Suppressor macrophage treated with lipopolysaccharide for 4 hours (primary cell): ENCODE data around the gene MAN1A2.

ENCODE experiments used
- DNase-seq: peaks from one replicate; pipeline ENCODE4 v3.0.0-alpha.2; 2020

Gene MAN1A2

GRCh38 chr1:117362986-117363385 lies 4.3 kb upstream of the MAN1A2 start:
- DNase-seq = no peak

- DNase-seq = peak; percentile 40
Measured at GRCh38 chr1:117363571-117364048, 3.6 kb upstream of the MAN1A2 start.

DNA sequence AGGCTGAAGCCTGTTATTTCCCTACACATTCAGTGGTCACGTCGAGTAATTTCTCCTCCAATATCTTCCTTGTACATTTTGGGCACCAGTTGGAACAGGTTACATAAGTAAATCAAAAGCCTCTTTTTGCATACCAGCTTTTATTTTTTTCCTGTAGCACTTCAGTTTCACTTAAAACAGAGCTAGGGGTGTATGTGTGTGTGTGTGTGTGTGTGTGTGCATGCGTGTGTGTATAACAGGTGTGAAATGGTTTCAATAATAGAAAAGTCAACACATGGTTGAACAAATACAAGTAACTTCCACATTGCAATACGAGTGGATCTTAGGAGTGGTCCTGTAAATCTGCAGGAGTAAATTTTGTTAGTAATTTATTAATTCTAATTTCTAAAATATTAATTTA lies 3.0 kb upstream of the MAN1A2 start:
- DNase-seq = no peak

DNA sequence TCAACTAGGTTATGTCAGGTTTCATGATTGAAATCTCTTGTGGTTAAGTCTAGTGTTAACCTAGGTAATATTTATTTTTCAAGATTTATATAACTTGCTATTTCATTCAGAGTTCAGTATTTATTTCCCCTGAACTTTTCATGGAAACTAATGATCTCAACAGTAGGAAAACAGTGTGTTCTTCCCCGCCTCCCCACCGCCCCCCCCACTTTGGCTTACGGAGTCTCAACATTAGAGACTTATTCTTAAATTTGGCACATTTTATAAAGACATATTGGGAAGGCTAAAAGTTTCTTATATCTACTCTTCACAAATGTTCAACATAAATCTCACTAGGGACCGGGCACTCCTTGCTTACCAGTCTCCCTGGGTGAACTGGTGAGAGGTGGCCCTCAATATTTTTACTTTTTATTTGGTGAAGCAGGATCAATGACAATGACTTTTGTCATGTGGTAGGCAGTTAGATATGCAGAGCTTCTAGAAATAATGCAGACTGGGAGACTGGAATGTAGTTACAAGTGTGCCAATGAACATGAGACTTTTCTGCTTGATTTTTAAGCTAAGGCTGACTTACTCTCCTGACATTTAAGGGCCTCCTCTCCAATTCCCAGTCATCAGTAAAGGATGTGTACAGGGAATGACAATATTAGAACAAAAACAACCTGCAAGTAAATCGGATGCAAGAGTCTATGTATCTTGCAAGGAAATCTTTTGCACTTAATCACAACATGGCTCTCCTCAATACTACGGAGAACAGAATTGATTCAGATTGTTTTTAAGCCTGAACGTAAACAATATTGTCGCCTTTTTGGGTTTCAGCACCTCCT lies 1.7 kb upstream of the MAN1A2 start:
- DNase-seq = no peak

GRCh38 chr1:117366177-117367045 lies 838 bp upstream of the MAN1A2 start:
- peak; percentile 88 for DNase-seq

GRCh38 chr1:117368116-117369108 lies 1.2 kb downstream of the MAN1A2 start:
- no peak for DNase-seq

GRCh38 chr1:117370071-117370470 lies 2.8 kb downstream of the MAN1A2 start:
- DNase-seq = no peak

- no peak for DNase-seq
Measured at GRCh38 chr1:117370509-117370908, 3.3 kb downstream of the MAN1A2 start.

- DNase-seq = no peak
Measured at GRCh38 chr1:117371441-117372151, 4.3 kb downstream of the MAN1A2 start.

GRCh38 chr1:117372863-117373412 lies 5.7 kb downstream of the MAN1A2 start:
- no peak for DNase-seq

GRCh38 chr1:117373932-117374331 lies 6.7 kb downstream of the MAN1A2 start:
- DNase-seq = no peak

DNA sequence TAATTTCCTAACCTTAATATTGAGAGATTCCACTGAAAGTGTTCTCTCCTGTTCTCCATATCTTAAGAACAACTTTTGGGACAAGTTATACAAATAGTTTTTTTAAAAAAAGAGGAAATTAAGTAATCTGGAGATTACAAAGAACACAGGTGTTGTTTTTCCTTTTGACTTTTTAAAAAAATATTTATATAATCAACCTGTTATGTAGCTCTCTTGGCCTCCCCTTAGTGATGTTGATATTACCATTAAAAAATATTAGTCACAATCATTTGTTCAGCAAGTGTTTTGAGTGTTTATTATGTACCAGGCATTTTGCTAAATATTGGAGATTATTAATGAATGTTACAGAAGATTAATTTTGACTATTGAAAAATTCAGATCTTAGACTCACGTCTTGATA lies 8.1 kb downstream of the MAN1A2 start:
- DNase-seq = no peak

GRCh38 chr1:117387060-117387633 lies 19.9 kb downstream of the MAN1A2 start:
- DNase-seq = no peak

DNA sequence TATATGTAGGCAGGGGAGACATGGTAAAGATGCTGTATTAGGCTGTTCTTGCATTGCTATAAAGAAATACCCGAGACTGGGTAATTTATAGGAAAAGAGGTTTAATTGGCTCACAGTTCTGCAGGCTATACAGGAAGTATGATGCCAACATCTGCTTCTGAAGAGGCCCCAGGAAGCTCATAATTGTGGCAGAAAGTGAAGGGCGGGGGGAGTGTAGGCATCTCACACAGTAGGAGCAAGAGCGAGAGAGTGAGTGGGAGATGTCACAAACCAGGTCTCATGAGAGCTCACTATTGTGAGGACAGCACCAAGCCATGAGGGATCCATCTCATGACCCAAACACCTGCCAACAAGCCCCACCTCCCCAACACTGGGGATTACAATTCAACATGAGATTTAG lies 21.1 kb downstream of the MAN1A2 start:
- DNase-seq = no peak

- no peak for DNase-seq
Measured at GRCh38 chr1:117389284-117389683, 22.0 kb downstream of the MAN1A2 start.

- no peak for DNase-seq
Measured at GRCh38 chr1:117389779-117390178, 22.5 kb downstream of the MAN1A2 start.

DNA sequence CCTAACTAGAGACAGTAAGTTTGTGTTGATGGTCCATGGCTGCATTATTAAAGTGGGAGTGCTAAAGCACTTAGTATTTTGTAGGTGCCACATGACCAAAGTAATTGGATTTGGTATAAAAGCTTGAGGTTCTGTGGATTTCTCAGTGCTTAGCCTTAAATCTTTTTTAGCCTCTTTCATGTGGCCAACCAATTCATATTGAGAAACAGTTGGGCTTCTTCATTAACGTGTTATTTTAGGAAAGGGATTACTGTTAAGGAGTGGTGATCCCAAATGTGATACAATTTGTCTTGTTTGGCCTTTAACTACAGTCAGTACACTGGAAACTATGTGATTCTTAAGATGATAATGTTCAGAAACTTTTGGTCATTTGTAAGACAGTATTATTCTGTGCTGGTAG lies 25.5 kb downstream of the MAN1A2 start:
- no peak for DNase-seq

DNA sequence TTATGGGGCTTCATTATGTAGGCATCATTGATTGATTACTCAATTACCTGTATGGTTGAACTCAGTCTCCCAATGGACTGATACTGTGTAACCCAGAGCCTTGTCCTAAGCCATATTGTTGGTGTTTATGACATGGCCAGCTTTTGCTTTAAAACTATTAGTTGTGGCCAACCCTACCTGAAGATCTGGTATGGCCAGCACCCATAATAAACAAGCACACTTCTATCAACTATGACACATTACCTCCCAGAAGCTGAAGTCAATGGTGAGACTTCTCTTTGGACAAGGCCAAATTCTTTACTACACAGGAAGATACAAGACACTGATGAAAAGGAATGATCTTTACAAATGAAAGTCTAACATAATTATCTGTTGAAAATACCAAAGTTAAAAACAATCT lies 28.8 kb downstream of the MAN1A2 start:
- DNase-seq = no peak

GRCh38 chr1:117396636-117397035 lies 29.4 kb downstream of the MAN1A2 start:
- DNase-seq = no peak

DNA sequence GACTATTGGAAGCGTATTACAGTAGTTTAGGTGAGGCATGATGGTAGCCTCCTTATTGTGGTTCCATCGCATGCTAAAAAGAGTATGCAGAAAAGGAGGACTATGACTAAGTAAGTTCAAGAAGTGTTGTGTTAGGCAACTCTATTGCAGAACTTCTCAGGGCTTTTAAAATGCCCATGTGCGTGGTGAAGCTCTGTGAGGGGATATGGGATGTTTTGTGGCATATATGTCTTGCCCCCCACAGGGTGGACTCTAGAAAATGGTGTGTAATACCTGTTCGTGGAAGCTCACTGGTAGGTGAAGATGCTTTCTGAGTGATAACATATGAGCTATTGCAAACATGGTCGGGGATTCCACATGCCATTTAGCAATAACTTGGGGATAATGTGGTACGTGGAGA lies 31.7 kb downstream of the MAN1A2 start:
- DNase-seq = no peak

DNA sequence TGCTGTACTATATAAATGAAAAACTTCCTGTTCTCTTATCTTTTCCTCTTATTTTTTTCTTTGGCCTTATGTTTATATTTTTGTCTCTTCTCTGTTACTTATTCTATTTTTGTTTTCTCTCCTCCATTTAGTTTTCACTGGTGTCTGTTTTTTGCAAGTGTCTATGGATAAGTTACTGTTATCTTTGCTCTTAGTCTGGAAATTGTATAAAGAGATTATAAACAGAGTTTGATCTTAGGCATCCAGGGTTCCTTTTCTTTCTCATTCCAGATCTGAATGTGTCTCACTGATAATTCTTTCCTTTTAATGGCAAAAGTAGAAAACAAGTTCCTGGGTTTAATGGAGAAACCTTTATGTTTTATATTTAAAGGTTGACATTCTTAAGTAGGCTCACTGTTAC lies 34.5 kb downstream of the MAN1A2 start:
- no peak for DNase-seq
